ENCODE measurements around the gene GNL3. TPM values are rescaled to one million over a fixed set of nuclear protein-coding genes. Genes with fewer than 3 reads are reported as not detected.

The GNL3 gene
- total and polyA plus RNA-seq, 2 donors from 2014 or later = 27.9 to 47.8 TPM

GRCh38 chr3:52707585-52707984, 21.8 kb downstream of the GNL3 start:
- Histone ChIP-seq H3K4me1 (ENCODE audit: control insufficient read depth in 2 of 3, insufficient read depth in 2 of 3, low read depth in 1 of 3, low read length in 3 of 3) (peaks cover 4 to 24% (median 20%) of the 10 kb centered on the region in 3 donors), H3K4me3 (ENCODE audit: low read length in 3 of 3) (no peak overlapping the region), H3K27ac (ENCODE audit: low read depth in 2 of 2, low read length in 2 of 2) (no peak overlapping the region), H3K36me3 (ENCODE audit: control insufficient read depth in 2 of 3, insufficient read depth in 3 of 3, low read length in 3 of 3) (peaks cover 0 to 7% (median 5%) of the 10 kb centered on the region in 3 donors), H3K9me3 (ENCODE audit: control insufficient read depth in 2 of 3, insufficient read depth in 1 of 3, low read length in 3 of 3) (no peaks in the 10 kb centered on the region), H3K27me3 (ENCODE audit: control insufficient read depth, insufficient read depth, low read length) (no peaks in the 10 kb centered on the region), H3K9ac (ENCODE audit: low read length in 3 of 3) (peak overlapping the region in 2 of 3 donors; percentile 25 to 48)
- DNase-seq (no peak), FAIRE-seq (no peak)
- TF ChIP-seq CTCF (IDR thresholded peaks at IDR 0.05; ENCODE audit: borderline replicate concordance, extremely low read depth, insufficient read depth) = no peak
- intact Hi-C loops (cut with DNase I) = no loop called here

DNA sequence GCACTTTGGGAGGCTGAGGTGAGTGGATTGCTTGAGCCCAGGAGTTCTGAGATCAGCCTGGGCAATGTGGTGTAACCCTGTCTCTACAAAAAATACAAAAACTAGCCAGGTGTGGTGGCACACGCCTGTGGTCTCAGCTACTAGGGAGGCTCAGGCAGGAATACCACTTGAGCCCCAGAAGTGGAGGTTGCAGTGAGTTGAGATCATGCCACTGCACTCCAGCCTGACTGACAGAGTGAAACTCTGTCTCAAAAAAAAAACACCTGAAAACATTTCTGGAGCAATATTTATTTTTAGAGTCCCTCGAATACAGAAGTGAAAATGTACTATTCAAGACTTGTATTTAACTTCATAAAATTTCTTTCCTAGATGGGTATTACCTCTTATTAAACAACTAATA, 24.7 kb downstream of the GNL3 start:
- no peaks in the 10 kb centered on the region for H3K9me3 ChIP-seq (ENCODE audit: control insufficient read depth in 2 of 3, insufficient read depth in 1 of 3, low read length in 3 of 3)
- DNase-seq (no peak), FAIRE-seq (no peak)
- intact Hi-C loops (cut with DNase I) = no loop called here
- H3K27ac ChIP-seq (ENCODE audit: low read depth in 2 of 2, low read length in 2 of 2) = no peak overlapping the region
- peaks cover 0 to 13% (median 12%) of the 10 kb centered on the region in 3 donors for H3K4me1 ChIP-seq (ENCODE audit: control insufficient read depth in 2 of 3, insufficient read depth in 2 of 3, low read depth in 1 of 3, low read length in 3 of 3)
- no peak overlapping the region for H3K9ac ChIP-seq (ENCODE audit: low read length in 3 of 3)
- peaks cover 0 to 7% (median 5%) of the 10 kb centered on the region in 3 donors for H3K36me3 ChIP-seq (ENCODE audit: control insufficient read depth in 2 of 3, insufficient read depth in 3 of 3, low read length in 3 of 3)
- no peak for TF ChIP-seq CTCF (IDR thresholded peaks at IDR 0.05; ENCODE audit: borderline replicate concordance, extremely low read depth, insufficient read depth)
- no peak overlapping the region for H3K4me3 ChIP-seq (ENCODE audit: low read length in 3 of 3)
- no peaks in the 10 kb centered on the region for H3K27me3 ChIP-seq (ENCODE audit: control insufficient read depth, insufficient read depth, low read length)

DNA sequence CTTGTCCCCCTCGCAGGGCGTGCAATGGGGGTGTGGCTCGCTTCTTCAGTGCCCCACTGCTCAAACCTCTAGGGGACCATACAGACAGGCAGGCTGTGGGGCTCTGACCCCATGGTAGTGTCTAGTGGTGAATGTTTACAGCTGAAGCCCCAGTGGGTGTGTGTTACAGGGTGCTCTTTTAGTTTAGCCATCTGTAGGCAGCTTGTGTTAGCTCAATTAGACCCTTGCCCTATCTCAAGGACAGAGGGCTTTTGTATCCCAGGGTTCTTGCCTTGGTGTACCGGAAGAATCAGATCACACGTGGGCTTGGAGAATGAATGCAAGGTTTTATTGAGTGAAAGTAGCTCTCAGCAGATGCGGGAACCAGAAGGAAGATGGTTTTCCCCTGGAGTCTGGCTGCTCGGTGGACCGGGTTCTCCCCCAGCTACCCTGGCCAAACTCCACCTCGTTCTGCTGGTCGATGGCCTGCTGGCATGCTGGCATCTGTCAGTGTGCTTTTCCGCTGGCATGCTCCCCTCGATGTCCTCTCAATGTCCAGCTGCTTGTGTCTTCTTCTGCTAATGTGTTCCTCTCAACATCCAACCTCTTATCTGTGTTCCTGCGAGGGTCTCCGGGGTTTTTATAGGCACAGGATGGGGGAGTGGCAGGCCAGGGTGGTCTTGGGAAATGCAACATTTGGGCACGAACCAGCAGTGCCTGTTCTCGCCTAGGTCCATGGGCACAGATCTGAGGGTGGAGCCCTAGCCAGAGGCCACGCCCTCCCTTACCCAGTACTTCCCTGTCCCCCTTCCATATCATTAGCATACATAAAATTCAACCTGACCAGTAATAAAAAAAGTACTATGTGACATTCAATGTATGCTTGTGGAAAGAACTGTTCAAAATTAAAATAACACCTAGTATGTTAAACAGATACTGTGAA, 26.7 kb downstream of the GNL3 start:
- FAIRE-seq (no peak), DNase-seq (no peak)
- Histone ChIP-seq H3K27me3 (ENCODE audit: control insufficient read depth, insufficient read depth, low read length) (no peaks in the 10 kb centered on the region), H3K27ac (ENCODE audit: low read depth in 2 of 2, low read length in 2 of 2) (no peak overlapping the region), H3K9ac (ENCODE audit: low read length in 3 of 3) (no peak overlapping the region), H3K9me3 (ENCODE audit: control insufficient read depth in 2 of 3, insufficient read depth in 1 of 3, low read length in 3 of 3) (no peaks in the 10 kb centered on the region), H3K4me3 (ENCODE audit: low read length in 3 of 3) (no peak overlapping the region), H3K4me1 (ENCODE audit: control insufficient read depth in 2 of 3, insufficient read depth in 2 of 3, low read depth in 1 of 3, low read length in 3 of 3) (peaks cover 0 to 4% (median 3%) of the 10 kb centered on the region in 3 donors), H3K36me3 (ENCODE audit: control insufficient read depth in 2 of 3, insufficient read depth in 3 of 3, low read length in 3 of 3) (peaks cover 0 to 7% (median 5%) of the 10 kb centered on the region in 3 donors)
- intact Hi-C loops (cut with DNase I) = no loop called here
- no peak for TF ChIP-seq CTCF (IDR thresholded peaks at IDR 0.05; ENCODE audit: borderline replicate concordance, extremely low read depth, insufficient read depth)
